Upper lobe of right lung (tissue), 1 donor: Measurements from ENCODE around the gene KATNAL2. TPM values are rescaled to one million over a fixed set of nuclear protein-coding genes. Genes with fewer than 3 reads are reported as not detected.
"Not testable (repeated sequence)": the region's sequence is repeated elsewhere in the genome, so short reads cannot be mapped to it uniquely, and the experiment has no call there.

ENCODE experiments used
- ATAC-seq: fragments of 200-7000 bp; cut with Tn5 transposase; one replicate; pipeline ENCODE4 v1.9.1; 2020; ENCODE audit warnings: mild to moderate bottlenecking, moderate library complexity
- DNase-seq: peaks from one replicate; pipeline ENCODE4 v3.0.0-alpha.2; 2020
- H3K27ac ChIP-seq: fragments of 200-600 bp; one replicate; pipeline ENCODE4 v1.8.0; 2022
- H3K27me3 ChIP-seq: fragments of 200-600 bp; one replicate; pipeline ENCODE4 v1.8.0; 2022; ENCODE audit warnings: mild to moderate bottlenecking
- H3K36me3 ChIP-seq: fragments of 200-600 bp; one replicate; pipeline ENCODE4 v1.8.0; 2022
- H3K4me1 ChIP-seq: fragments of 200-600 bp; one replicate; pipeline ENCODE4 v1.8.0; 2022
- H3K4me3 ChIP-seq: fragments of 200-600 bp; one replicate; pipeline ENCODE4 v1.8.0; 2022; ENCODE audit warnings: mild to moderate bottlenecking
- H3K9me3 ChIP-seq: fragments of 200-600 bp; one replicate; pipeline ENCODE4 v1.8.0; 2022
- intact Hi-C: fragments of 100-400 bp; cut with DNase I; formaldehyde crosslinking; loops from one replicate; pipeline ENCODE4 v1.11.0; 2022
- total RNA-seq: library from RNA; stranded (reverse); fragmentation: NEBNext Ultra II Directional; extraction: Animal tissue kit (Norgen Biotek cat#: 25700); gene quantifications from one replicate; pipeline ENCODE4 v1.2.1, GENCODE V29; 2021
- TF ChIP-seq, protein P1 (sequence below): fragments of 200-600 bp; IDR thresholded peaks from one replicate; pipeline ENCODE4 v1.8.0; 2022; ENCODE audit warnings: antibody characterized with exemption
- donor health status: DM: no; HTN: yes; CAD: no; lungs with severe emphysema.

KATNAL2 gene
- total RNA-seq, 1 donor from 2014 or later = 3.1 TPM

DNA sequence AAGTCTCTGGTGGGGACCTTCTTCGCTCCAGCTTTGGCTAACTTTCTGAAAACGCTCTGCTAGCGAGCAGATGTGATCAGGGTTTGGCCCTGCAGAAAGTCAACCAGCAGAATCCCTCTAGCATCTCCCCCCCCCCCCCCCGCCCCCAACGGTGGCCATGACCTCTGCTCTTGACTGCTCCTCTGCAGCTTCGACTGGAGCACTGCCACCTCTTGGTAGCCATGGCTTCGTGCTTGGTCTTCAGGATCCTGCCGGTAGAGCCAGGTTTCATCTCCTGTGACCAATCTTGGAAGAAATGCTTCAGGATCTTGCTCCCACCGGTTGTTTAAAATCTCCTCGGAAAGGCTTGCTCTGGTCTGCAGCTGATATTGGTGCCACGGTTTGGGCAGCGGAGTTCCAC lies 113.5 kb downstream of the KATNAL2 start:
- intact Hi-C loops, DNase-seq: not testable (repeated sequence)

DNA sequence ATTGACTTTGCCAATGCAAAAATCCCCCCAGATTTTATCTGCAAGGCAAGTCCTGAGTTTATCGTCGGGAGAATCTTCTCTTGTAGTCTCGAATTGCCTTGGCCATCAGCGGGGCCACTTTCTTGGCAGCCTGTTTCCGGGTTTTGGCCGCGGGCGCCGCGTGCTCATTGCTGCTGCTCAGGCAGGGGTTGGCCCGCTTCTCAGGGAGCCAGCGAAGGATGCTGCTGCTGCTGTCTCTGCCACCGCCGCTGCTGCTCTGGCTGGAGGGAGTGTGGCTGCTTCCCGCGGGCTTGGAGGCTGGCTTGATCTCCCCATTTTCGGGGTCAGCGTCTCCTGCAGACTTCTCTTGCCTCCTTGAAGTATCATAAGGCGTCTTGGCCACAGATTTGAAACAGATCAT lies 115.5 kb downstream of the KATNAL2 start:
- DNase-seq = no peak

More for the DNA sequence above, 113.5 kb downstream of the KATNAL2 start:
- H3K9me3 ChIP-seq, H3K4me3 ChIP-seq, H3K27me3 ChIP-seq, ATAC-seq, H3K36me3 ChIP-seq, H3K27ac ChIP-seq, H3K4me1 ChIP-seq: not testable (repeated sequence)

DNA sequence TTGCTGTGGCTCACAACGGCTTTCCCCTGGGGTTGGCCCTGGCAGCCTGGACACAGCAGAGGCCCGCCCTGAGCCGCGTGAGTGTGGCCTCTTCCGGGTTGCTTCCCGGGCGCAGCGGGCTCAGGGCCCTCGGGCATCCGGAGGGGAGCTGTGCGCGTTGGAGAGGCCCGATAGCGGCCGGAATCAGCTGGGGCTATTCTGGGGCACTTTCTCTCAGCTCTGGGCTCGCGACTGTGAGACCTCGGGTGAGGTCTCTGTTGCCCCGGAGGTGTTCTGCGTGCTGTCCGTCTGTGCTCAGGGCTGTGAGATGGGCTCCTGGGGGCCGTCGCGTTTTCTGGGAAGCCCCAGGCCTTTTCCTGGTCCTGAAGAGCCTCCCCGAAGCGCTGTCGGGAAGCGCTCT lies 117.2 kb downstream of the KATNAL2 start:
- H3K4me3 ChIP-seq, H3K27me3 ChIP-seq, H3K4me1 ChIP-seq, H3K27ac ChIP-seq, H3K36me3 ChIP-seq, intact Hi-C loops, H3K9me3 ChIP-seq, DNase-seq, ATAC-seq: not testable (repeated sequence)

More for the DNA sequence above, 115.5 kb downstream of the KATNAL2 start:
- Histone ChIP-seq H3K36me3 (no peaks in the 10 kb centered on the region), H3K4me1 (no peaks in the 10 kb centered on the region), H3K27me3 (no peaks in the 10 kb centered on the region), H3K27ac (no peak overlapping the region), H3K9me3 (no peaks in the 10 kb centered on the region), H3K4me3 (no peak overlapping the region)
- TF ChIP-seq, protein P1, sequence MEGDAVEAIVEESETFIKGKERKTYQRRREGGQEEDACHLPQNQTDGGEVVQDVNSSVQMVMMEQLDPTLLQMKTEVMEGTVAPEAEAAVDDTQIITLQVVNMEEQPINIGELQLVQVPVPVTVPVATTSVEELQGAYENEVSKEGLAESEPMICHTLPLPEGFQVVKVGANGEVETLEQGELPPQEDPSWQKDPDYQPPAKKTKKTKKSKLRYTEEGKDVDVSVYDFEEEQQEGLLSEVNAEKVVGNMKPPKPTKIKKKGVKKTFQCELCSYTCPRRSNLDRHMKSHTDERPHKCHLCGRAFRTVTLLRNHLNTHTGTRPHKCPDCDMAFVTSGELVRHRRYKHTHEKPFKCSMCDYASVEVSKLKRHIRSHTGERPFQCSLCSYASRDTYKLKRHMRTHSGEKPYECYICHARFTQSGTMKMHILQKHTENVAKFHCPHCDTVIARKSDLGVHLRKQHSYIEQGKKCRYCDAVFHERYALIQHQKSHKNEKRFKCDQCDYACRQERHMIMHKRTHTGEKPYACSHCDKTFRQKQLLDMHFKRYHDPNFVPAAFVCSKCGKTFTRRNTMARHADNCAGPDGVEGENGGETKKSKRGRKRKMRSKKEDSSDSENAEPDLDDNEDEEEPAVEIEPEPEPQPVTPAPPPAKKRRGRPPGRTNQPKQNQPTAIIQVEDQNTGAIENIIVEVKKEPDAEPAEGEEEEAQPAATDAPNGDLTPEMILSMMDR = no peak
- no peak for ATAC-seq
- intact Hi-C loops = no loop called here

DNA sequence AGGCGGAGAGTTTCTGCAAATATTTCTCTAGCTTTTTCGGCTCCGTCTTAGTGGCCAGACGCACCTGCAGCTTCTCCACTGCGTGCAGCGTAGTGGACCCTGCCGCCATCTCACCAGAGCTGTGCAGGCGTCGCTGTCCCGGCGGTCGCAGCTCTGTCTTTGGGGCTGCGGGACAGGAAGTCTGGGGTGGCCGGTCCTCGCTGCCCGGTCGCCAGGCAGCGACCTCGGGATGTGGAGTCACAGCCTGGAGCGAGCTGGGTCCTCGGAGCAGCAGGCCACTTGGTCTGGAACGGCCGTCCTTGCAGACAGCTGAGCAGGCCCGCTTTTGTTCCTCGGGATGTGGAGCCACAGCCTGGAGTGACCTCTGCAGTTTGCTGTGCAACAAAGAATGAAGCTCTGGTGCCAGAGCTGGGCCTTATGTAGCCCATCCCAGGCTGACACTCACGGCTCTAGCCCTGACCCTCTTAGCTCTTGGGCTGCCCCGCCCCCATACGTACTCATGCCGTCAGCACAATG lies 117.8 kb downstream of the KATNAL2 start, which contains the start of gene ELOA2:
Gene ELOA2, minus strand, starts transcription at position 466 of the 516 bp plus-strand sequence. Its CDS starts 357 bp downstream, at position 109.
- no peaks in the 10 kb centered on the region for H3K27me3 ChIP-seq
- H3K9me3 ChIP-seq = no peaks in the 10 kb centered on the region
- intact Hi-C loops = no loop called here
- ATAC-seq (no peak), DNase-seq (no peak)
- no peaks in the 10 kb centered on the region for H3K36me3 ChIP-seq
- TF ChIP-seq, protein P1 = no peak
- no peaks in the 10 kb centered on the region for H3K4me1 ChIP-seq
- H3K4me3 ChIP-seq = no peak within 1 kb of the TSS
- no peak within 1 kb of the TSS for H3K27ac ChIP-seq

DNA sequence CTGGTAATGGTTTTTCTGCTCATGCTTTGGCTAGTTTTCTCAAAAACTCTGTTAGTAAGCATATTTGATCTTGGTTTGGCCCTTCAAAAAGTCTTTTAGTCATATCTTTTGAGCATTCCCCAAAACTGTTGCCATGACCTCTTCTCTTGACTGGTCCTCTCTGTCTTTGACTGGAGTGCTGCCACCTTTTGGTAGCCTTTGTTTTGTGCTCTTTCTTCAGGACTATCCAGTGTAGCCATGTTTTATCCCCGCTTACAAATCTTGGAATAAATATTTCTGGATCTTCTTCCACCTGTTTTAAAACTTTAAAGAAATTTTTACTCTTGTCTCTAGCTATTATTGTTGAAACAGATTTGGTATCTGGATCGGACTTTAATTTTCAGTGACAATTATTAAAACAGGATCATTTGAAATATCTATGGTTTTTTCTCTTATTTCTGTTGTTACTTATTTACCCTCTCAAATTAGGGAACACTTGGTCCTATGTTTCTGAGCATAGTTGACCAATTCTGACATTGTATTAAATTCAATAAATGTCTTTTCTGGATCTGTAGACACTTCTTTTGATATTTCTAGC lies 119.0 kb downstream of the KATNAL2 start:
- Histone ChIP-seq H3K27me3 (no peaks in the 10 kb centered on the region), H3K9me3 (no peaks in the 10 kb centered on the region), H3K27ac (no peak overlapping the region), H3K4me3 (no peak overlapping the region), H3K36me3 (no peaks in the 10 kb centered on the region), H3K4me1 (no peaks in the 10 kb centered on the region)
- ATAC-seq (no peak), DNase-seq (no peak)
- TF ChIP-seq, protein P1 = peak; percentile 40
- intact Hi-C loops = no loop called here

DNA sequence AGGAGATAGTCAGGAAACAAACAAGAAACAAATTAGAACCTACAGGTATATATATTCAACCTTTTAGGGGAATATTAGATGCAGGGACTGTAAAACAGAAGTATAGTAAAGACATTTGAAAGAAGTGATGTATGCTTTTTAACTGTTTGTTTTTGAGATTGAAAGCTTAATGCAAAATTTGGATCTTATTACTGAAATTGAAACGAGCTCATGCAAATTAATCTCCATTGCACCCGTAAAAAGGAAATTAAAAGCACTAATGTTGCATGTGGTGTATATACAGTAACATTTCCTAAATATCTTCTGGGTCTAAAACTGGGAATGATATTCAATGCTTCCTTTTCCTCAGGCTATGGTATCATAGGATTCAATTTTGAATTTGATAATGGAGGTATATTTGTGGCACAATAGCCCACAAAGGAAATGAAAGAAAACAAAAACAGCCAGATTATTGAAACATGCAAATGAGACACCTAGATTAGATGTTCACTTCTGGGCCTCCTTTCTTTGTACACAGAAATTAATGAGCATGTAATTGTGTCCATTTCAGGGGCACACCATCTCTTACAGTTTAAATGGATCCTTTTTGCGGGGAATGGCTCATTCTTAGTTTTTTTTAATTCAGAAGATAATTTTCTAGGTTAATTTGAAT lies 119.7 kb downstream of the KATNAL2 start:
- Histone ChIP-seq H3K27me3 (no peaks in the 10 kb centered on the region), H3K4me1 (no peaks in the 10 kb centered on the region), H3K36me3 (no peaks in the 10 kb centered on the region), H3K4me3 (no peak overlapping the region), H3K27ac (no peak overlapping the region), H3K9me3 (no peaks in the 10 kb centered on the region)
- TF ChIP-seq, protein P1 = no peak
- ATAC-seq (no peak), DNase-seq (no peak)
- intact Hi-C loops = no loop called here
